MM.1S (cell line): ENCODE measurements around the gene KCTD17.

ENCODE experiments used
- EZH2 ChIP-seq: fragments of 300-600 bp; sonication (generic); optimal IDR thresholded peaks from 2 replicates; pipeline ENCODE3; 2017; ENCODE audit warnings: low read depth, mild to moderate bottlenecking, antibody characterized with exemption, low read length, mixed read lengths
- TF ChIP-seq, protein P1 (sequence below): fragments of 300-600 bp; sonication (generic); IDR thresholded peaks from 2 replicates; pipeline ENCODE4 v1.5.1; 2016; ENCODE audit warnings: antibody characterized with exemption, low read length, mixed read lengths

DNA sequence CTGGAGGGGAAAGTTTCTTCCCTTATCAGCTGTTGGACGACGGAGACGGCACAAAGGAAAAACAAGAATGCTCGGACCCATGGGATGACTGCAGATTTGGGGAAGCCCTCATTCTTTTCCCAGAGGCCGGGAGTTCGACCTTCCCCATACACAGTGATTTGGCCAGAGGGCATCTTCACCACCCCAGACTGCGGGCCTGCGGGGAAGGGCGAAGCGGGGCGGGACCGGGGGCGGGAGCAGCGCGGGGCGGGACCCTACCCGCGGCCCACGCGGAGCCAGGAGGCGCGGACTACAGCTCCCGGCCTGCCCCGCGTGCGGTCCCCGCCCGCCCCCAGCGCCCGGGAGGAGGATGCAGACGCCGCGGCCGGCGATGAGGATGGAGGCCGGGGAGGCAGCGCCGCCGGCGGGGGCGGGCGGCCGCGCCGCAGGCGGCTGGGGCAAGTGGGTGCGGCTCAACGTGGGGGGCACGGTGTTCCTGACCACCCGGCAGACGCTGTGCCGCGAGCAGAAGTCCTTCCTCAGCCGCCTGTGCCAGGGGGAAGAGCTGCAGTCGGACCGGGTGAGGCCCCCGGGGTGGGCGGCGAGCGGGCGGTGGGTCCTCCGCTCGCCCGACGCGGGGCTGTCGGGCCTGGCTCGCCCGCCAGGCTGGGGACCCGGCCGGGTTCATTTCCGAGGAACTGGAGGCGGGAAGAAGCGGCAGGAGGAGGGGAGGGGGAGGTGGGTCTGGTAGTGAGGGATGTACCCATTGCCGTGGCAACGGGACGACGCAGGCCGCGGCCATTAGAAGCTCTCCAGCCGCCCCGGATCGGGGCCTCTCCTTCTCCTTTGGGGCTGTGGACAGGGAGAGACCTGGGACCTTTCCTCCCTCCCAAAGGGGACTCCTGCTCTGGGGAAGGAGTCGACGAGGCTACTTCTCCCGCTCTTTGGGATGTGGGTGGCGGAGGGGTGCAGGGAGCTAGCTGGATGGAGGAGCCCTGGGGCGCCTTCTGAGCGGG, at the start of gene KCTD17:
- TF ChIP-seq, protein P1, sequence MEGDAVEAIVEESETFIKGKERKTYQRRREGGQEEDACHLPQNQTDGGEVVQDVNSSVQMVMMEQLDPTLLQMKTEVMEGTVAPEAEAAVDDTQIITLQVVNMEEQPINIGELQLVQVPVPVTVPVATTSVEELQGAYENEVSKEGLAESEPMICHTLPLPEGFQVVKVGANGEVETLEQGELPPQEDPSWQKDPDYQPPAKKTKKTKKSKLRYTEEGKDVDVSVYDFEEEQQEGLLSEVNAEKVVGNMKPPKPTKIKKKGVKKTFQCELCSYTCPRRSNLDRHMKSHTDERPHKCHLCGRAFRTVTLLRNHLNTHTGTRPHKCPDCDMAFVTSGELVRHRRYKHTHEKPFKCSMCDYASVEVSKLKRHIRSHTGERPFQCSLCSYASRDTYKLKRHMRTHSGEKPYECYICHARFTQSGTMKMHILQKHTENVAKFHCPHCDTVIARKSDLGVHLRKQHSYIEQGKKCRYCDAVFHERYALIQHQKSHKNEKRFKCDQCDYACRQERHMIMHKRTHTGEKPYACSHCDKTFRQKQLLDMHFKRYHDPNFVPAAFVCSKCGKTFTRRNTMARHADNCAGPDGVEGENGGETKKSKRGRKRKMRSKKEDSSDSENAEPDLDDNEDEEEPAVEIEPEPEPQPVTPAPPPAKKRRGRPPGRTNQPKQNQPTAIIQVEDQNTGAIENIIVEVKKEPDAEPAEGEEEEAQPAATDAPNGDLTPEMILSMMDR, result no peak
- TF ChIP-seq EZH2, result no peak
